CD14-positive monocyte (primary cell): ENCODE data around the gene D2HGDH. TPM values are rescaled to one million over a fixed set of nuclear protein-coding genes. Genes with fewer than 3 reads are reported as not detected.
A peak's percentile ranks its signal among the peaks of the same experiment; 100 is the strongest.
"Not testable (repeated sequence)": the region's sequence is repeated elsewhere in the genome, so short reads cannot be mapped to it uniquely, and the experiment has no call there.

Experiments
- DNase-seq, 3 donors: peaks; one replicate each; pipeline ENCODE4 v3.0.0-alpha.2; 2011 to 2022
- H2AFZ ChIP-seq: 2 replicates; pipeline ENCODE4 v1.6.0; 2012; ENCODE audit warnings: mild to moderate bottlenecking, low read depth, low read length, inconsistent platforms; ENCODE audit not compliant: insufficient read depth, poor library complexity, severe bottlenecking
- H3K27ac ChIP-seq, 2 donors: 1 replicate in 1 of 2; 2 replicates in 1 of 2; pipeline ENCODE4 v1.5.1; 2012 to 2013; ENCODE audit warnings: low read length in 2 of 2, control low read depth in 1 of 2, inconsistent platforms in 1 of 2, low read depth in 1 of 2, mild to moderate bottlenecking in 1 of 2
- H3K27me3 ChIP-seq, 2 donors: one replicate each; pipeline versions ENCODE4 v1.6.0 to v1.6.1; 2011 to 2013; ENCODE audit warnings: low read length in 2 of 2; ENCODE audit not compliant: control insufficient read depth in 2 of 2, insufficient read depth in 2 of 2
- H3K36me3 ChIP-seq, 2 donors: replicated peaks in 1 of 2; 1 replicate in 1 of 2; 2 replicates in 1 of 2; pipeline versions ENCODE4 v1.5.1 to v1.6.1; 2012 to 2013; ENCODE audit warnings: low read length in 2 of 2, control low read depth in 1 of 2, inconsistent platforms in 1 of 2, mild to moderate bottlenecking in 1 of 2; ENCODE audit not compliant: insufficient read depth in 2 of 2, control insufficient read depth in 1 of 2
- H3K4me1 ChIP-seq, 2 donors: 1 replicate in 1 of 2; 2 replicates in 1 of 2; pipeline versions ENCODE4 v1.5.1 to v1.6.1; 2012 to 2013; ENCODE audit warnings: low read length in 2 of 2, control low read depth in 1 of 2, inconsistent platforms in 1 of 2, mild to moderate bottlenecking in 1 of 2, moderate library complexity in 1 of 2; ENCODE audit not compliant: insufficient read depth in 2 of 2, control insufficient read depth in 1 of 2
- H3K4me2 ChIP-seq: replicated peaks from 2 replicates; pipeline ENCODE3; 2012; ENCODE audit warnings: low read length, moderate library complexity, mild to moderate bottlenecking; ENCODE audit not compliant: poor library complexity, severe bottlenecking; ENCODE audit errors: extremely low read depth
- H3K4me3 ChIP-seq, 3 experiments: fragments of 200-600 bp in 1 of 3; sonication (generic) in 1 of 3; replicated peaks in 1 of 3; 1 replicate in 2 of 3; 2 replicates in 1 of 3; pipeline ENCODE4 v1.5.1; 2011 to 2013; ENCODE audit warnings: low read length in 3 of 3, mild to moderate bottlenecking in 3 of 3, control low read depth in 2 of 3, low read depth in 2 of 3, inconsistent platforms in 1 of 3, moderate library complexity in 1 of 3
- H3K79me2 ChIP-seq: 2 replicates; pipeline ENCODE4 v1.6.0; 2012; ENCODE audit warnings: mild to moderate bottlenecking, control low read depth, inconsistent platforms, low read length, moderate library complexity; ENCODE audit not compliant: insufficient read depth
- H3K9ac ChIP-seq: 2 replicates; pipeline ENCODE4 v1.6.0; 2017; ENCODE audit warnings: low read length, mild to moderate bottlenecking; ENCODE audit not compliant: insufficient read depth, poor library complexity, severe bottlenecking
- H3K9me3 ChIP-seq, 2 donors: replicated peaks in 1 of 2; 1 replicate in 1 of 2; 2 replicates in 1 of 2; pipeline versions ENCODE4 v1.5.1 to v1.6.1; 2012 to 2013; ENCODE audit warnings: low read length in 2 of 2, control low read depth in 1 of 2; ENCODE audit not compliant: control insufficient read depth in 1 of 2, insufficient read depth in 1 of 2
- H4K20me1 ChIP-seq: 2 replicates; pipeline ENCODE4 v1.6.0; 2012; ENCODE audit warnings: mild to moderate bottlenecking, low read length, control low read depth, moderate library complexity; ENCODE audit not compliant: insufficient read depth
- H3K27ac Mint-ChIP-seq, 7 donors: one replicate each; pipeline ENCODE4 v1.8.0; 2020; ENCODE audit warnings: mild to moderate bottlenecking in 7 of 7, mixed read lengths in 7 of 7, moderate library complexity in 6 of 7, inconsistent platforms in 2 of 7
- H3K27me3 Mint-ChIP-seq, 3 donors: one replicate each; pipeline ENCODE4 v1.8.0; 2021 to 2022; ENCODE audit warnings: low read depth in 3 of 3, mild to moderate bottlenecking in 3 of 3, mixed read lengths in 3 of 3, moderate library complexity in 3 of 3, inconsistent platforms in 1 of 3
- H3K36me3 Mint-ChIP-seq, 2 donors: one replicate each; pipeline ENCODE4 v1.8.0; 2020; ENCODE audit warnings: mixed read lengths in 2 of 2, inconsistent platforms in 1 of 2, mild to moderate bottlenecking in 1 of 2
- H3K4me1 Mint-ChIP-seq: one replicate; pipeline ENCODE4 v1.8.0; 2020; ENCODE audit warnings: mild to moderate bottlenecking, mixed read lengths
- H3K4me3 Mint-ChIP-seq, 2 donors: one replicate each; pipeline ENCODE4 v1.8.0; 2020; ENCODE audit warnings: mild to moderate bottlenecking in 2 of 2, mixed read lengths in 2 of 2, moderate library complexity in 1 of 2
- H3K9me3 Mint-ChIP-seq, 7 donors: one replicate each; pipeline ENCODE4 v1.8.0; 2020 to 2022; ENCODE audit warnings: mixed read lengths in 7 of 7, mild to moderate bottlenecking in 6 of 7, moderate library complexity in 6 of 7, inconsistent platforms in 2 of 7
- WGBS: methylation state at CpG from one replicate; pipeline ENCODE4 v1.1.5; 2013; ENCODE audit warnings: missing lambda C conversion rate; ENCODE audit not compliant: insufficient coverage; 5-methylcytosine and 5-hydroxymethylcytosine counted together
- intact Hi-C, 2 donors: fragments of 100-400 bp; cut with micrococcal nuclease; formaldehyde crosslinking; loops; one replicate each; pipeline versions ENCODE4 v1.15.0 to v1.15.1; 2023
- polyA plus RNA-seq, 3 donors: library from polyadenylated mRNA; depleted of rRNA in 1 of 3; unstranded in 2 of 3; stranded (reverse) in 1 of 3; fragments of 300-500 nt in 2 of 3; fragments of >200 nt in 1 of 3; fragmentation: Illumina TruSeq in 2 of 3; gene quantifications; 1 replicate in 2 of 3; 2 replicates in 1 of 3; pipeline ENCODE4 v1.2.3, GENCODE V29; 2012 to 2021
- TF ChIP-seq, protein P1 (sequence below): fragments of 200-600 bp; IDR thresholded peaks from one replicate; pipeline ENCODE4 v1.8.0; 2022; ENCODE audit warnings: antibody characterized with exemption, mild to moderate bottlenecking

The D2HGDH gene
- polyA plus RNA-seq, 3 donors: 1.0 to 57.1 (median 1.1) TPM

GRCh38 chr2:241742320-241742939, 8.0 kb downstream of the D2HGDH start:
- Mint-ChIP-seq H3K27me3 (peaks cover 0 to 2% (median 0%) of the 10 kb centered on the region in 3 donors), H3K9me3 (peaks cover 0 to 4% (median 0%) of the 10 kb centered on the region in 7 donors), H3K4me3 (no peak overlapping the region), H3K27ac (peak overlapping the region in 2 of 7 donors; percentile 36 to 68), H3K4me1 (peaks cover 16% of the 10 kb centered on the region), H3K36me3 (peaks cover 45 to 50% of the 10 kb centered on the region in 2 donors)
- no peak for DNase-seq
- intact Hi-C loops: no loop called here
- Histone ChIP-seq H3K79me2 (peaks cover 5% of the 10 kb centered on the region), H3K27me3 (no peaks in the 10 kb centered on the region), H3K9me3 (peaks cover 0 to 5% of the 10 kb centered on the region in 2 donors), H3K4me3 (no peak overlapping the region), H3K27ac (no peak overlapping the region), H4K20me1 (peaks cover 4% of the 10 kb centered on the region), H3K9ac (no peak overlapping the region), H3K4me2 (no peak overlapping the region), H2AFZ (no peak overlapping the region), H3K36me3 (peaks cover 25 to 36% of the 10 kb centered on the region in 2 donors), H3K4me1 (peaks cover 4 to 10% of the 10 kb centered on the region in 2 donors)
- 98% methylated on average over 18 of the region's 28 CpGs for WGBS
- TF ChIP-seq, protein P1, sequence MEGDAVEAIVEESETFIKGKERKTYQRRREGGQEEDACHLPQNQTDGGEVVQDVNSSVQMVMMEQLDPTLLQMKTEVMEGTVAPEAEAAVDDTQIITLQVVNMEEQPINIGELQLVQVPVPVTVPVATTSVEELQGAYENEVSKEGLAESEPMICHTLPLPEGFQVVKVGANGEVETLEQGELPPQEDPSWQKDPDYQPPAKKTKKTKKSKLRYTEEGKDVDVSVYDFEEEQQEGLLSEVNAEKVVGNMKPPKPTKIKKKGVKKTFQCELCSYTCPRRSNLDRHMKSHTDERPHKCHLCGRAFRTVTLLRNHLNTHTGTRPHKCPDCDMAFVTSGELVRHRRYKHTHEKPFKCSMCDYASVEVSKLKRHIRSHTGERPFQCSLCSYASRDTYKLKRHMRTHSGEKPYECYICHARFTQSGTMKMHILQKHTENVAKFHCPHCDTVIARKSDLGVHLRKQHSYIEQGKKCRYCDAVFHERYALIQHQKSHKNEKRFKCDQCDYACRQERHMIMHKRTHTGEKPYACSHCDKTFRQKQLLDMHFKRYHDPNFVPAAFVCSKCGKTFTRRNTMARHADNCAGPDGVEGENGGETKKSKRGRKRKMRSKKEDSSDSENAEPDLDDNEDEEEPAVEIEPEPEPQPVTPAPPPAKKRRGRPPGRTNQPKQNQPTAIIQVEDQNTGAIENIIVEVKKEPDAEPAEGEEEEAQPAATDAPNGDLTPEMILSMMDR: no peak

- H3K79me2 ChIP-seq, H3K9me3 ChIP-seq, intact Hi-C loops, H3K9ac ChIP-seq, H3K27ac ChIP-seq, H3K27me3 Mint-ChIP-seq, H3K4me3 ChIP-seq, H3K4me2 ChIP-seq, H3K4me3 Mint-ChIP-seq, H3K4me1 ChIP-seq, H2AFZ ChIP-seq, H3K27me3 ChIP-seq, DNase-seq, H4K20me1 ChIP-seq, H3K9me3 Mint-ChIP-seq: not testable (repeated sequence)
- Mint-ChIP-seq H3K36me3 (peaks cover 42 to 53% of the 10 kb centered on the region in 2 donors), H3K27ac (peak overlapping the region in 1 of 7 donors; percentile 73), H3K4me1 (peaks cover 16% of the 10 kb centered on the region)
- 100% methylated on average over 6 of the region's 15 CpGs for WGBS
- H3K36me3 ChIP-seq: peaks cover 27 to 35% of the 10 kb centered on the region in 2 donors
These were observed 8.6 kb downstream of the D2HGDH start for GRCh38 chr2:241743008-241743407.
